ENCODE measurements around the gene BUB1B. TPM values are rescaled to one million over a fixed set of nuclear protein-coding genes. Genes with fewer than 3 reads are reported as not detected.

BUB1B gene
- total RNA-seq, 1 donor from 2014 or later, result 0.85 TPM

DNA sequence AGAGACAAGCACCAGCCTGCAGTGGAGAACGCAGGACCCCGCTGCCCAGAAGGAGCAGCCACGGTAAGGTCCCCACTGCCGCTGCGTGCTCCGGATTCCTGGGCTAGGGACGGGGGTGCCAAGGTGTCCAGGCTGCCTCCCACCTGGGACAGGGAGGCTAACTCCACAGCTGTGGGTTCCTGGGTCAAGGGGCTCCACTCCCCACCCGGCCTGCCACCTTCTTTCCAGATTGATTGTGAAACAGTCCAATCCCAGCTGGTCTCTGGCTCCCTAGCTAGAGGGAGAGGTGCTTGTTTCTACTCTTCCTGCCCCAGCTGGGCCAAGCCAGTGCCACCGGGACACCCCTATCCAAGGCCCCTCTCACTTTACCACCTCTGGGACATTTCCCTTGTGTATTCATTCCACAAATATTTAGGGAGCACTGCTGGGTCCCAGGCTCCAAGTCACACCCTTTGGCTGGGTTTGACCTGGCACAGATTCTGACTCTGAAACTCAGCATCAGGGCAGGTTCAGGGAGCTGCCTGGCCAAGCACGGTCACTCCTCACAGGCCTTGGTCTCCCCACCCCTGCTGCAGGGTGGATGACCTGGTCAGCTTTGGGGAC, 79.9 kb downstream of the BUB1B start:
- H3K36me3 ChIP-seq, result no peaks in the 10 kb centered on the region
- H3K9me3 ChIP-seq (replicated peaks), result no peaks in the 10 kb centered on the region
- peaks cover 11% of the 10 kb centered on the region for H3K4me1 ChIP-seq
- intact Hi-C loops (cut with micrococcal nuclease), result no loop called here
- no peak overlapping the region for H3K4me3 ChIP-seq
- no peak for DNase-seq
- peaks cover 33% of the 10 kb centered on the region for H3K27me3 ChIP-seq (ENCODE audit: low read depth)
- no peak overlapping the region for H3K27ac ChIP-seq (replicated peaks)
- TF ChIP-seq, protein P1, sequence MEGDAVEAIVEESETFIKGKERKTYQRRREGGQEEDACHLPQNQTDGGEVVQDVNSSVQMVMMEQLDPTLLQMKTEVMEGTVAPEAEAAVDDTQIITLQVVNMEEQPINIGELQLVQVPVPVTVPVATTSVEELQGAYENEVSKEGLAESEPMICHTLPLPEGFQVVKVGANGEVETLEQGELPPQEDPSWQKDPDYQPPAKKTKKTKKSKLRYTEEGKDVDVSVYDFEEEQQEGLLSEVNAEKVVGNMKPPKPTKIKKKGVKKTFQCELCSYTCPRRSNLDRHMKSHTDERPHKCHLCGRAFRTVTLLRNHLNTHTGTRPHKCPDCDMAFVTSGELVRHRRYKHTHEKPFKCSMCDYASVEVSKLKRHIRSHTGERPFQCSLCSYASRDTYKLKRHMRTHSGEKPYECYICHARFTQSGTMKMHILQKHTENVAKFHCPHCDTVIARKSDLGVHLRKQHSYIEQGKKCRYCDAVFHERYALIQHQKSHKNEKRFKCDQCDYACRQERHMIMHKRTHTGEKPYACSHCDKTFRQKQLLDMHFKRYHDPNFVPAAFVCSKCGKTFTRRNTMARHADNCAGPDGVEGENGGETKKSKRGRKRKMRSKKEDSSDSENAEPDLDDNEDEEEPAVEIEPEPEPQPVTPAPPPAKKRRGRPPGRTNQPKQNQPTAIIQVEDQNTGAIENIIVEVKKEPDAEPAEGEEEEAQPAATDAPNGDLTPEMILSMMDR (IDR thresholded peaks at IDR 0.05; ENCODE audit: borderline replicate concordance), result no peak

DNA sequence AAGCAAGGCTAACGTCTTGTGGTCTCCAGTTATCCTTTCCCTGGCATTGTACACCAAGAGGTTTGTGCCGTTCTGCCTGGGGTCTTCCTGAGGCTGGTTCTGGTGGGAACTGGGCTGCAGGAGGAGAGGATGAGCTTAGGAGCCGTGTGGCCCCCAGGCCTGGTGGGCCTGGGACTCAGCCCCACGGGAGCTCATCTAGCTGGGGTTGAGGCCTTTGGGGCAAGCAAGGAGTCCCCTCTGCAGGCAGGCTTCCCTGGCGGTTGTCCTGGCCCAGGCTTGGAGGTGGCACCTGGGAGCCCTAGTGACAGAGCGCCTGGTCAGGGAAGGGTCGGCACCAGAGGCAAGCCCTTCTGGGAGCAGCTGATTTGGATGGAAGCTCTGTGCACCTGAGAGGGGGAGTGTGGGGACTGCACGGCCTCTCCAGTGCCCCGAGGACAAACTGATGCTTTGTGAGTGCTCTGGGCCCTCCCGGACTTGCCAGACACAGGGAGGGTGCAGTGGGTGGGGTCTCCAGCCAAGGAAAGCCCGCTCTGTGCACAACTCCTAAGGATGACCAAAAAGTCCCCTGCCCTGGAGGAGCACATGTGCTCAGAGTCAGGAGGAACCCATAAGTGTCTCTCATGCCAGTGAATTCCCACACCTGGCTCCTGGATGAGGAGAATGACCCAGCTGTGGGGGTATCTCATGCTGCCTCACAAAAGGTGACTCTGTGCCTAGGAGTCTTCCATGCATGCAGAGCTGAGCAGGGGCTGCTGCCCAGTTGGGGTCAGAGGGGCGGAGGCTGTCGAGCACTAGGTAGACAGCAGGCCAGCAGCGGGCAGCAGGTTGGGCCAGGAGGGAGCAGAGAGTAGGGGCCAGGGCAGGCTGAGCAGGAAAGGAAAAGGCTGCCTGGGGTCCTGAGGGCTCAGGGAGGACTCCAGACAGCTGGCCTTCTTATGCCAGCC, 80.7 kb downstream of the BUB1B start:
- H3K4me3 ChIP-seq, result no peak overlapping the region
- TF ChIP-seq, protein P1 (IDR thresholded peaks at IDR 0.05; ENCODE audit: borderline replicate concordance), result no peak
- peaks cover 11% of the 10 kb centered on the region for H3K4me1 ChIP-seq
- intact Hi-C loops (cut with micrococcal nuclease), result no loop called here
- H3K9me3 ChIP-seq (replicated peaks), result no peaks in the 10 kb centered on the region
- H3K27me3 ChIP-seq (ENCODE audit: low read depth), result peaks cover 33% of the 10 kb centered on the region
- no peak for DNase-seq
- H3K36me3 ChIP-seq, result no peaks in the 10 kb centered on the region
- H3K27ac ChIP-seq (replicated peaks), result no peak overlapping the region

DNA sequence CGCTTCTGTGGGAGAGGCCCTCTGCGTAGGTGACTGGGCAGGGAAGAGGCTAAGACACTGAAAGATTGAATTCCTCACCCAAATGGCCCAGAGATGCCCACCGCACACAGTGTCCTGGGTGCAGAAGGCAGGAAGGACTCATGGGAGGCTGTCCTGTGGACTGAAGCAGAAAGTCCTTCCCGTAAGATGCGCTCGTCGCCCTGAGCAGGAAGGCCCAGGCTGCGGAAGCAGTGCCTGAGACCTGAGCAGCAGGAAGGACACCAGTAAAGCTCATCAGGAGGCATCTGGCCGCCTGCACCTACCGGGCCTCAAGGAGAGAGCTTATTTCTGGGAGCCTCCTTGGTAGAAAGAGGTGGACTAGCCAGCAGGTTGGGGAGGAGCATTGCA, 81.3 kb downstream of the BUB1B start:
- DNase-seq, result no peak
- Histone ChIP-seq H3K4me1 (peaks cover 11% of the 10 kb centered on the region), H3K36me3 (no peaks in the 10 kb centered on the region), H3K27me3 (ENCODE audit: low read depth) (peaks cover 33% of the 10 kb centered on the region), H3K4me3 (no peak overlapping the region), H3K27ac (replicated peaks) (no peak overlapping the region), H3K9me3 (replicated peaks) (no peaks in the 10 kb centered on the region)
- intact Hi-C loops (cut with micrococcal nuclease), result no loop called here
- TF ChIP-seq, protein P1 (IDR thresholded peaks at IDR 0.05; ENCODE audit: borderline replicate concordance), result no peak

DNA sequence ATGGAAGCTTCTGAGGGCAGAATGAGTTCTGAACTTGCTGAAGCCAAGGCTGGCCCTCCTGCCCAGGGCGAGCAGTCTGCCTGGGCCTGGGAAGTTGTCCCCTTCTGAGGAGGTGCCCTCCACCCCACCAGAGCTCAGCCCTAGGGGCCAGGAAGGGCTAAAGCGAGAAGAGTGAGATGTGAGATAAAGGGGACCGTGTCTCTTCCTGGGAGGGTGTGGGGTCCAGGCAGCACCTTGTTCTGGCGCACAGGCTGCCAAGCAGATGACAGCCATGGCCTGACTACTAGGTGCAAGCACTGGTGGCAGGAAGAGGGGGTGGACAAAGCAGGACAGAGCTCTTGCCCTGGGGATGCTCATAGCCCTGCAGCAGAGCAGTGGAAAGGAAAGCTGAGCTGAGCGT, 81.7 kb downstream of the BUB1B start:
- Histone ChIP-seq H3K4me3 (no peak overlapping the region), H3K36me3 (no peaks in the 10 kb centered on the region), H3K27ac (replicated peaks) (no peak overlapping the region), H3K4me1 (peaks cover 11% of the 10 kb centered on the region), H3K27me3 (ENCODE audit: low read depth) (peaks cover 33% of the 10 kb centered on the region), H3K9me3 (replicated peaks) (no peaks in the 10 kb centered on the region)
- DNase-seq, result no peak
- intact Hi-C loops (cut with micrococcal nuclease), result no loop called here
- TF ChIP-seq, protein P1 (IDR thresholded peaks at IDR 0.05; ENCODE audit: borderline replicate concordance), result no peak

DNA sequence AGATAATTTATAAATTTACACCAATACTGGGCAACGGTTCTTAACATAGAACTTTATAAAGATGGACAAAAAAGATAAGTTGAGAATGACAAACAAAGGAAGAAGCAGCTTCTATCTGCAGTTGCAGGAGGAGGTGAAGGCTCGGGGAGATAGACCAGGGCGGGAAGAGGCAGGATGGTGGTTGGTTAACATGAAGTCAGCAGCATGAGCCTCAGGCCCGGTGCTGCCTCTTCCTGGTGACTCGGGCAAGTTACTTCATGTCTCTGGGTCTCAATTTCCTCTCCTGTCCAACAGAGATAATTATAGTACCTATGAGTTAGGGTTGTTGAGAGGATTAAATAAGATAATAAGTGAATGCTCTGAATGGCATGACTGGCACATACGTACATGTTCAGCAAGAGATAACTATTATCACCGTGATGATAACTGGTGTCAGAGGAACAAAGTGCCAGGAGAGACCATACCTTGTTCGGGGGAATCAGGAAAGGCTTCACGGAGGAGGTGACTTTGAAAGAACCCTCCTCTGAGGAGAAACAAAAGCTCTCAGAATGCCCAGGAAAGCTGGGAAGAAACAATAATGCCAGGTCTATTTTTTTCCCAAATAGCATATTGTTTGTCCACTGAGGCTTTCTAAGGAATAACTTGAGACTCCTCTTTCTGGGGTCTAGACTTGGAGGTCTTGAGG, 82.4 kb downstream of the BUB1B start:
- peaks cover 27% of the 10 kb centered on the region for H3K27me3 ChIP-seq (ENCODE audit: low read depth)
- intact Hi-C loops (cut with micrococcal nuclease), result no loop called here
- TF ChIP-seq, protein P1 (IDR thresholded peaks at IDR 0.05; ENCODE audit: borderline replicate concordance), result no peak
- no peaks in the 10 kb centered on the region for H3K36me3 ChIP-seq
- peaks cover 11% of the 10 kb centered on the region for H3K4me1 ChIP-seq
- no peak for DNase-seq
- H3K27ac ChIP-seq (replicated peaks), result no peak overlapping the region
- H3K9me3 ChIP-seq (replicated peaks), result no peaks in the 10 kb centered on the region
- H3K4me3 ChIP-seq, result no peak overlapping the region

Measured in left ventricle myocardium inferior (tissue), 1 donor.